ENCODE data around the gene PPFIA3. TPM values are rescaled to one million over a fixed set of nuclear protein-coding genes. Genes with fewer than 3 reads are reported as not detected.

The PPFIA3 gene
- total and polyA plus RNA-seq, 2 experiments from 2014 or later, result 25.4 to 29.7 TPM

GRCh38 chr19:49118565-49119410 lies 556 bp upstream of the PPFIA3 start, which contains the start of gene C19orf73:
Gene C19orf73 (minus strand): TSS chr19:49119143. CDS start chr19:49119022, 121 bp downstream.
- Histone ChIP-seq H3K4me1 (ENCODE audit: insufficient read depth) (peaks cover 8% of the 10 kb centered on the region), H3K36me3 (ENCODE audit: insufficient read depth) (no peaks in the 10 kb centered on the region), H3K4me2 (peak within 1 kb of the TSS; percentile 91), H2AFZ (peak within 1 kb of the TSS; percentile 90), H3F3A (replicated peaks; ENCODE audit: low read depth) (peaks cover 5% of the 10 kb centered on the region), H3K27ac (ENCODE audit: low read depth) (no peak within 1 kb of the TSS), H3K9me2 (ENCODE audit: insufficient read depth) (no peaks in the 10 kb centered on the region), H3K4me3 (peak within 1 kb of the TSS; percentile 84), H3K27me3 (ENCODE audit: insufficient read depth) (peaks cover 40% of the 10 kb centered on the region), H4K20me1 (replicated peaks; ENCODE audit: insufficient read depth) (no peaks in the 10 kb centered on the region; the same call in 1 of the 2 replicates), H3K79me2 (replicated peaks; ENCODE audit: insufficient read depth) (no peaks in the 10 kb centered on the region)
- TF ChIP-seq JUNB (IDR thresholded peaks at IDR 0.05; ENCODE audit: unreplicated experiment) (no peak), EZH2 (IDR thresholded peaks at IDR 0.05; ENCODE audit: low read depth, unreplicated experiment) (no peak), ZNF462 (CRISPR knock-in tag; IDR thresholded peaks at IDR 0.05) (no peak), CREB1 (CRISPR knock-in tag; IDR thresholded peaks at IDR 0.05; ENCODE audit: low read depth) (peak; percentile 48), REST (IDR thresholded peaks at IDR 0.05; ENCODE audit: unreplicated experiment) (no peak), STAT1 (IDR thresholded peaks at IDR 0.05; ENCODE audit: unreplicated experiment) (no peak), EZH2phosphoT487 (IDR thresholded peaks at IDR 0.05; ENCODE audit: unreplicated experiment) (no peak), ETS1 (IDR thresholded peaks at IDR 0.05) (no peak), ZNF114 (CRISPR knock-in tag; IDR thresholded peaks at IDR 0.05) (no peak), NANOG (IDR thresholded peaks at IDR 0.05; ENCODE audit: borderline replicate concordance) (no peak), ZNF331 (CRISPR knock-in tag; IDR thresholded peaks at IDR 0.05; ENCODE audit: low read depth) (no peak), POLR2AphosphoS5 (IDR thresholded peaks at IDR 0.05; ENCODE audit: low read depth) (peak; percentile 59)
- TF ChIP-seq, protein P1, sequence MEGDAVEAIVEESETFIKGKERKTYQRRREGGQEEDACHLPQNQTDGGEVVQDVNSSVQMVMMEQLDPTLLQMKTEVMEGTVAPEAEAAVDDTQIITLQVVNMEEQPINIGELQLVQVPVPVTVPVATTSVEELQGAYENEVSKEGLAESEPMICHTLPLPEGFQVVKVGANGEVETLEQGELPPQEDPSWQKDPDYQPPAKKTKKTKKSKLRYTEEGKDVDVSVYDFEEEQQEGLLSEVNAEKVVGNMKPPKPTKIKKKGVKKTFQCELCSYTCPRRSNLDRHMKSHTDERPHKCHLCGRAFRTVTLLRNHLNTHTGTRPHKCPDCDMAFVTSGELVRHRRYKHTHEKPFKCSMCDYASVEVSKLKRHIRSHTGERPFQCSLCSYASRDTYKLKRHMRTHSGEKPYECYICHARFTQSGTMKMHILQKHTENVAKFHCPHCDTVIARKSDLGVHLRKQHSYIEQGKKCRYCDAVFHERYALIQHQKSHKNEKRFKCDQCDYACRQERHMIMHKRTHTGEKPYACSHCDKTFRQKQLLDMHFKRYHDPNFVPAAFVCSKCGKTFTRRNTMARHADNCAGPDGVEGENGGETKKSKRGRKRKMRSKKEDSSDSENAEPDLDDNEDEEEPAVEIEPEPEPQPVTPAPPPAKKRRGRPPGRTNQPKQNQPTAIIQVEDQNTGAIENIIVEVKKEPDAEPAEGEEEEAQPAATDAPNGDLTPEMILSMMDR (conservative IDR thresholded peaks at IDR 0.05; ENCODE audit: low read depth in 2 of 2), result no peak
- ATAC-seq, result peak; percentile 67
- H3K27ac Mint-ChIP-seq, result peak within 1 kb of the TSS; percentile 38
- no peaks in the 10 kb centered on the region for H3K9me3 Mint-ChIP-seq
- H3K36me3 Mint-ChIP-seq (ENCODE audit: low read depth), result no peaks in the 10 kb centered on the region; the same call in 2 of the 3 replicates
- H3K4me1 Mint-ChIP-seq, result peaks cover 12% of the 10 kb centered on the region
- H3K4me3 Mint-ChIP-seq, result peak within 1 kb of the TSS; percentile 73
- peak; percentile 96 for DNase-seq (ENCODE audit: low spot score)
- H3K27me3 Mint-ChIP-seq (ENCODE audit: insufficient read depth, low read depth, poor library complexity), result peaks cover 53% of the 10 kb centered on the region
